ENCODE results near the gene SPAST. TPM values are rescaled to one million over a fixed set of nuclear protein-coding genes. Genes with fewer than 3 reads are reported as not detected.

The SPAST gene
- total and polyA plus RNA-seq, 9 of the 15 experiments (the other 6 are each of a cell fraction or from before 2014, with no cell fraction given), result 7.4 to 37.0 (median 19.0) TPM

DNA sequence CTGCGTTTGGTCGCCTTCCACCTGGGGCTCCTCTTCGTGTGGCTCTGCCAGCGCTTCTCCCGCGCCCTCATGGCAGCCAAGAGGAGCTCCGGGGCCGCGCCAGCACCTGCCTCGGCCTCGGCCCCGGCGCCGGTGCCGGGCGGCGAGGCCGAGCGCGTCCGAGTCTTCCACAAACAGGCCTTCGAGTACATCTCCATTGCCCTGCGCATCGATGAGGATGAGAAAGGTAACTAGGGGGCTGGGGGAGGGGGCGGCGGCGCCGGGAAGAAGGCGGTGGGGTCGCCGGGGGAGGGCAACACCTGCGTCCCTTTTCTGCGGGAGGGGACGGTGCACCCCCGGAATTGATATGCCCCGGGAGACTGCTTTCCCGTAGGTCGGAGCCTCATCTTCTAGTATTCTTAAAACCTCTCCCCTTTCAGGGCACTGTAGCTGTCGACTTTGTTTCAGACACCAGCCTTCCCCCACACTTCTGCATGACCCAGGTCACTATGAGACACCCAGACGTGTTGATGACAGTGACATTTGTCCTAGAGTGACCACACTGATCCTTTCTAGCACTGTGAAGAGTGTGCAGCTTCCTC is 755 bp downstream of the SPAST start (continued):
- TF ChIP-seq YY1 (IDR thresholded peaks at IDR 0.05; ENCODE audit: borderline replicate concordance in 1 of 3, control insufficient read depth in 1 of 3, extremely low read depth in 1 of 3, insufficient read depth in 3 of 3, insufficient read length in 1 of 3, insufficient replicate concordance in 2 of 3, low read depth in 1 of 3, low read length in 2 of 3), result peak in 1 of 3 experiments; percentile 44
- peak; percentile 69 for TF ChIP-seq MEIS2 (IDR thresholded peaks at IDR 0.05; ENCODE audit: partially characterized antibody)
- TF ChIP-seq FOXK2 (conservative IDR thresholded peaks at IDR 0.05 in 1 of 2, IDR thresholded peaks at IDR 0.05 in 1 of 2; ENCODE audit: low read depth in 2 of 2), result peak; percentile 19 to 60; a peak in 1 of 4 replicates
- no peak for TF ChIP-seq ZNF263 (CRISPR knock-in tag; IDR thresholded peaks at IDR 0.05; ENCODE audit: borderline replicate concordance)
- TF ChIP-seq, protein P1, sequence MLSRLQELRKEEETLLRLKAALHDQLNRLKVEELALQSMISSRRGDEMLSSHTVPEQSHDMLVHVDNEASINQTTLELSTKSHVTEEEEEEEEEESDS (CRISPR knock-in tag; IDR thresholded peaks at IDR 0.05), result no peak
- peak; percentile 35; the same call in 1 of the 2 replicates for TF ChIP-seq SMAD4 (CRISPR knock-in tag; conservative IDR thresholded peaks at IDR 0.05)
- no peak for TF ChIP-seq HLTF (IDR thresholded peaks at IDR 0.05)
- TF ChIP-seq MEF2A (IDR thresholded peaks at IDR 0.05; ENCODE audit: control insufficient read depth, low read depth, low read length), result no peak
- no peak for TF ChIP-seq ZNF165 (CRISPR knock-in tag; IDR thresholded peaks at IDR 0.05; ENCODE audit: borderline replicate concordance)
- no peak for TF ChIP-seq HOXB6 (CRISPR knock-in tag; IDR thresholded peaks at IDR 0.05; ENCODE audit: borderline replicate concordance)
- TF ChIP-seq ARID1B (IDR thresholded peaks at IDR 0.05), result no peak
- no peak for TF ChIP-seq FIP1L1 (IDR thresholded peaks at IDR 0.05; ENCODE audit: low read depth, low read length, poor library complexity, severe bottlenecking)
- TF ChIP-seq MTA3 (IDR thresholded peaks at IDR 0.05; ENCODE audit: borderline replicate concordance), result no peak
- TF ChIP-seq KLF13 (tag; IDR thresholded peaks at IDR 0.05; ENCODE audit: borderline replicate concordance, low read depth), result no peak
- TF ChIP-seq GABPB1 (CRISPR knock-in tag; IDR thresholded peaks at IDR 0.05), result no peak
- TF ChIP-seq CBX8 (IDR thresholded peaks at IDR 0.05; ENCODE audit: borderline replicate concordance, extremely low read depth, low read depth, low read length, poor library complexity, severe bottlenecking), result no peak
- TF ChIP-seq, protein P2, sequence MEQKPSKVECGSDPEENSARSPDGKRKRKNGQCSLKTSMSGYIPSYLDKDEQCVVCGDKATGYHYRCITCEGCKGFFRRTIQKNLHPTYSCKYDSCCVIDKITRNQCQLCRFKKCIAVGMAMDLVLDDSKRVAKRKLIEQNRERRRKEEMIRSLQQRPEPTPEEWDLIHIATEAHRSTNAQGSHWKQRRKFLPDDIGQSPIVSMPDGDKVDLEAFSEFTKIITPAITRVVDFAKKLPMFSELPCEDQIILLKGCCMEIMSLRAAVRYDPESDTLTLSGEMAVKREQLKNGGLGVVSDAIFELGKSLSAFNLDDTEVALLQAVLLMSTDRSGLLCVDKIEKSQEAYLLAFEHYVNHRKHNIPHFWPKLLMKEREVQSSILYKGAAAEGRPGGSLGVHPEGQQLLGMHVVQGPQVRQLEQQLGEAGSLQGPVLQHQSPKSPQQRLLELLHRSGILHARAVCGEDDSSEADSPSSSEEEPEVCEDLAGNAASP (IDR thresholded peaks at IDR 0.05), result no peak
- TF ChIP-seq ZNF133 (CRISPR knock-in tag; IDR thresholded peaks at IDR 0.05), result no peak
- TF ChIP-seq ZNF75A (CRISPR knock-in tag; IDR thresholded peaks at IDR 0.05), result no peak
- no peak for TF ChIP-seq TBP (optimal IDR thresholded peaks at IDR 0.05; ENCODE audit: low read depth, low read length)
- peak in 1 of 2 experiments; percentile 21; a peak in 2 of 4 replicates for TF ChIP-seq SIN3A (IDR thresholded peaks at IDR 0.05; ENCODE audit: borderline replicate concordance in 2 of 2, control insufficient read depth in 1 of 2, low read depth in 2 of 2, low read length in 2 of 2)
- no peak for TF ChIP-seq RBM25 (IDR thresholded peaks at IDR 0.05; ENCODE audit: low read depth, low read length, severe bottlenecking)
- TF ChIP-seq, protein P3, sequence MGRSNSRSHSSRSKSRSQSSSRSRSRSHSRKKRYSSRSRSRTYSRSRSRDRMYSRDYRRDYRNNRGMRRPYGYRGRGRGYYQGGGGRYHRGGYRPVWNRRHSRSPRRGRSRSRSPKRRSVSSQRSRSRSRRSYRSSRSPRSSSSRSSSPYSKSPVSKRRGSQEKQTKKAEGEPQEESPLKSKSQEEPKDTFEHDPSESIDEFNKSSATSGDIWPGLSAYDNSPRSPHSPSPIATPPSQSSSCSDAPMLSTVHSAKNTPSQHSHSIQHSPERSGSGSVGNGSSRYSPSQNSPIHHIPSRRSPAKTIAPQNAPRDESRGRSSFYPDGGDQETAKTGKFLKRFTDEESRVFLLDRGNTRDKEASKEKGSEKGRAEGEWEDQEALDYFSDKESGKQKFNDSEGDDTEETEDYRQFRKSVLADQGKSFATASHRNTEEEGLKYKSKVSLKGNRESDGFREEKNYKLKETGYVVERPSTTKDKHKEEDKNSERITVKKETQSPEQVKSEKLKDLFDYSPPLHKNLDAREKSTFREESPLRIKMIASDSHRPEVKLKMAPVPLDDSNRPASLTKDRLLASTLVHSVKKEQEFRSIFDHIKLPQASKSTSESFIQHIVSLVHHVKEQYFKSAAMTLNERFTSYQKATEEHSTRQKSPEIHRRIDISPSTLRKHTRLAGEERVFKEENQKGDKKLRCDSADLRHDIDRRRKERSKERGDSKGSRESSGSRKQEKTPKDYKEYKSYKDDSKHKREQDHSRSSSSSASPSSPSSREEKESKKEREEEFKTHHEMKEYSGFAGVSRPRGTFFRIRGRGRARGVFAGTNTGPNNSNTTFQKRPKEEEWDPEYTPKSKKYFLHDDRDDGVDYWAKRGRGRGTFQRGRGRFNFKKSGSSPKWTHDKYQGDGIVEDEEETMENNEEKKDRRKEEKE (IDR thresholded peaks at IDR 0.05; ENCODE audit: borderline replicate concordance in 1 of 2, control insufficient read depth in 1 of 2, low read depth in 2 of 2, low read length in 1 of 2), result no peak

Data from K562 (cell line).